K562 (cell line): ENCODE results near the gene IRF6. TPM values are rescaled to one million over a fixed set of nuclear protein-coding genes. Genes with fewer than 3 reads are reported as not detected.

ENCODE experiments used
- ATAC-seq: fragments of 200-7000 bp; cut with Tn5 transposase; 3 replicates; pipeline ENCODE4 v1.9.1; 2020; ENCODE audit warnings: moderate library complexity
- BruUV-seq: library from RNA; stranded (reverse); fragments of 400-500 nt; replicated peaks from 2 replicates; lab custom pipeline; 2021; lab: Mats Ljungman, UMichigan
- CTCF ChIA-PET: fragments of 300-600 bp; formaldehyde crosslinking; extraction: SDS; loops from one replicate; lab custom pipeline; 2021; ENCODE audit warnings: low intra/inter-chr PET ratio; lab: Yijun Ruan, JAX
- POLR2A ChIA-PET: fragments of 300-600, 350-650 bp; sonication (Branson Sonifier 250); formaldehyde crosslinking; extraction: SDS; loops from one replicate; lab custom pipeline; 2021; ENCODE audit warnings: antibody characterized with exemption, inconsistent platforms; lab: Yijun Ruan, JAX
- DNase-seq, 4 experiments: peaks; one replicate each; pipeline versions ENCODE4 v3.0.0 to v3.0.0-alpha.2; 2011 to 2018; ENCODE audit warnings: low spot score in 3 of 4, mixed read lengths in 3 of 4; ENCODE audit errors: extremely low read depth in 1 of 4
- FAIRE-seq: peaks from 2 replicates; lab custom pipeline; 2011; peaks lifted over from hg19 to GRCh38; lab: Jason Lieb, UNC
- H2AFZ ChIP-seq: 2 replicates; pipeline ENCODE4 v1.6.0; 2011; ENCODE audit warnings: low read depth, low read length, control low read depth, inconsistent platforms
- H3K27ac ChIP-seq: fragments of 200-600 bp; 3 replicates; pipeline ENCODE4 v1.8.0; 2011; ENCODE audit warnings: low read depth, mild to moderate bottlenecking, control low read depth, inconsistent platforms, low read length, moderate library complexity, mixed read lengths; ENCODE audit errors: extremely low read depth
- H3K27me3 ChIP-seq, 2 experiments: fragments of 300-600 bp in 1 of 2; 2 replicates in 1 of 2; 3 replicates in 1 of 2; pipeline versions ENCODE4 v1.6.0 to v1.8.0; 2011; ENCODE audit warnings: inconsistent platforms in 2 of 2, low read length in 2 of 2, mild to moderate bottlenecking in 1 of 2, mixed read lengths in 1 of 2, moderate library complexity in 1 of 2; ENCODE audit not compliant: control insufficient read depth in 2 of 2, insufficient read depth in 2 of 2
- H3K36me3 ChIP-seq: fragments of 300-600 bp; 3 replicates; pipeline ENCODE4 v1.8.0; 2011; ENCODE audit warnings: mild to moderate bottlenecking, low read length, inconsistent platforms; ENCODE audit not compliant: control insufficient read depth, insufficient read depth
- H3K4me1 ChIP-seq, 2 experiments: fragments of 200-600 bp in 1 of 2; replicated peaks in 1 of 2; 2 replicates in 1 of 2; 3 replicates in 1 of 2; pipeline versions ENCODE4 v1.5.1 to v1.8.0; 2011; ENCODE audit warnings: inconsistent platforms in 2 of 2, low read length in 2 of 2, mild to moderate bottlenecking in 1 of 2, mixed read lengths in 1 of 2, moderate library complexity in 1 of 2; ENCODE audit not compliant: control insufficient read depth in 2 of 2, insufficient read depth in 2 of 2
- H3K4me2 ChIP-seq: 2 replicates; pipeline ENCODE4 v1.6.1; 2011; ENCODE audit warnings: low read length, control low read depth, inconsistent platforms, mixed read lengths; ENCODE audit not compliant: insufficient read depth
- H3K4me3 ChIP-seq: fragments of 200-600 bp; sonication (generic), shearing (Covaris generic); 2 replicates; pipeline ENCODE4 v1.5.1; 2016; ENCODE audit warnings: control low read depth, inconsistent platforms
- H3K79me2 ChIP-seq: fragments of 200-600 bp; 3 replicates; pipeline ENCODE4 v1.8.0; 2011; ENCODE audit warnings: low read length, inconsistent platforms; ENCODE audit not compliant: control insufficient read depth, insufficient read depth
- H3K9ac ChIP-seq, 2 experiments: 2 replicates each; pipeline versions ENCODE4 v1.6.0 to v1.6.1; 2011; ENCODE audit warnings: low read depth in 2 of 2, low read length in 2 of 2, control low read depth in 1 of 2, inconsistent platforms in 1 of 2, mild to moderate bottlenecking in 1 of 2, mixed read lengths in 1 of 2; ENCODE audit not compliant: insufficient read depth in 1 of 2
- H3K9me1 ChIP-seq: one replicate; pipeline ENCODE4 v1.6.0; 2011; ENCODE audit warnings: inconsistent platforms, mild to moderate bottlenecking, low read length, moderate library complexity; ENCODE audit not compliant: control insufficient read depth, insufficient read depth
- H3K9me3 ChIP-seq: replicated peaks from 2 replicates; pipeline ENCODE4 v1.5.1; 2011; ENCODE audit warnings: low read depth, low read length, inconsistent platforms; ENCODE audit not compliant: control insufficient read depth, insufficient read depth
- H4K20me1 ChIP-seq: replicated peaks from 2 replicates; pipeline ENCODE4 v1.6.1; 2011; ENCODE audit warnings: low read length, inconsistent platforms, mixed read lengths; ENCODE audit not compliant: control insufficient read depth, insufficient read depth
- DPF2 ChIP-seq: fragments of 450-650 bp; IDR thresholded peaks from 2 replicates; pipeline ENCODE4 v1.6.1; 2016
- HEY1 ChIP-seq: fragments of 250-450 bp; sonication (Bioruptor Pico); IDR thresholded peaks from 2 replicates; pipeline ENCODE4 v1.5.0; 2020; ENCODE audit warnings: mild to moderate bottlenecking, moderate library complexity, borderline replicate concordance
- ILK ChIP-seq: fragments of 450-650 bp; IDR thresholded peaks from 2 replicates; pipeline ENCODE4 v1.6.1; 2016; ENCODE audit warnings: missing genetic modification characterization, low read depth, mild to moderate bottlenecking, missing compliant biosample characterization, moderate library complexity, borderline replicate concordance
- MAZ ChIP-seq, 2 experiments: fragments of 450-650 bp in 1 of 2; sonication (generic) in 1 of 2; formaldehyde crosslinking; IDR thresholded peaks in 1 of 2; conservative IDR thresholded peaks in 1 of 2; 2 replicates each; pipeline versions ENCODE4 v1.4.0 to v1.5.0; 2020; ENCODE audit warnings: mild to moderate bottlenecking in 1 of 2, missing genetic modification reagents in 1 of 2
- MEF2A ChIP-seq: IDR thresholded peaks from 2 replicates; pipeline ENCODE4 v1.6.1; 2011; ENCODE audit warnings: low read depth, mild to moderate bottlenecking, low read length, moderate library complexity; ENCODE audit not compliant: control insufficient read depth
- SP1 ChIP-seq: sonication (generic); formaldehyde crosslinking; IDR thresholded peaks from 2 replicates; pipeline ENCODE4 v1.8.1; 2022; ENCODE audit warnings: mild to moderate bottlenecking, missing genetic modification reagents
- TCF3 ChIP-seq: sonication (generic); formaldehyde crosslinking; IDR thresholded peaks from 2 replicates; pipeline ENCODE4 v1.4.0; 2020; ENCODE audit warnings: mild to moderate bottlenecking, missing genetic modification reagents
- ZC3H4 ChIP-seq: sonication (generic); formaldehyde crosslinking; IDR thresholded peaks from 2 replicates; pipeline ENCODE4 v1.9.0; 2021; ENCODE audit warnings: missing genetic modification reagents, borderline replicate concordance
- WGBS: fragments of 100-300 bp; shearing (Covaris generic); methylation state at CpG from one replicate; pipeline ENCODE4 v1.1.6; 2016; ENCODE audit warnings: low coverage, mixed read lengths; ENCODE audit not compliant: insufficient coverage; ENCODE audit errors: missing lambda C conversion rate; 5-methylcytosine and 5-hydroxymethylcytosine counted together
- in situ Hi-C: fragments of 300-500 bp; cut with MboI; formaldehyde crosslinking; loops from 4 replicates; pipeline ENCODE4 v1.15.0; 2018; ENCODE audit warnings: inconsistent platforms, mixed read lengths
- intact Hi-C: fragments of 100-400 bp; cut with micrococcal nuclease; formaldehyde crosslinking; loops from 2 replicates; pipeline ENCODE4 v1.14.2; 2022
- polyA plus RNA-seq, 8 experiments: library from polyadenylated mRNA; depleted of rRNA in 4 of 8; stranded (reverse) in 5 of 8; unstranded in 3 of 8; fragments of >200 nt; fragmentation: Nextera tagmentation in 2 of 8; fragmentation: Illumina TruSeq in 1 of 8; extraction: Ambion mirVana in 2 of 8; extraction: Trizol in 1 of 8; gene quantifications; 2 replicates each; pipeline versions ENCODE4 v1.2.1 to v1.2.3, GENCODE V29; 2011 to 2014; ENCODE audit warnings: inconsistent platforms in 1 of 8, missing spikeins in 1 of 8
- total RNA-seq, 7 experiments: library from RNA; depleted of rRNA in 6 of 7; stranded (reverse); fragments of >200 nt in 6 of 7; fragmentation: Illumina TruSeq in 2 of 7; extraction: Trizol in 2 of 7; gene quantifications; 2 replicates each; pipeline versions ENCODE4 v1.2.1 to v1.2.3, GENCODE V29; 2011 to 2021; ENCODE audit warnings: low replicate concordance in 1 of 7
- TF ChIP-seq, protein P1 (sequence below): sonication (generic); formaldehyde crosslinking; IDR thresholded peaks from 2 replicates; pipeline ENCODE4 v1.8.1; 2023; ENCODE audit warnings: missing genetic modification reagents, mild to moderate bottlenecking, borderline replicate concordance
- TF ChIP-seq, protein P2 (sequence below): fragments of 450-650 bp; IDR thresholded peaks from 2 replicates; pipeline ENCODE4 v1.7.1; 2018; ENCODE audit warnings: mild to moderate bottlenecking, low read depth; ENCODE audit not compliant: partially characterized antibody
- TF ChIP-seq, protein P3 (sequence below): fragments of 450-650 bp; formaldehyde crosslinking; IDR thresholded peaks from 2 replicates; pipeline ENCODE4 v1.4.0; 2022; ENCODE audit warnings: missing genetic modification characterization

The IRF6 gene
- total and polyA plus RNA-seq, 9 of the 15 experiments (the other 6 are each of a cell fraction or from before 2014, with no cell fraction given): 0.03 to 0.65 (median 0.17) TPM

DNA sequence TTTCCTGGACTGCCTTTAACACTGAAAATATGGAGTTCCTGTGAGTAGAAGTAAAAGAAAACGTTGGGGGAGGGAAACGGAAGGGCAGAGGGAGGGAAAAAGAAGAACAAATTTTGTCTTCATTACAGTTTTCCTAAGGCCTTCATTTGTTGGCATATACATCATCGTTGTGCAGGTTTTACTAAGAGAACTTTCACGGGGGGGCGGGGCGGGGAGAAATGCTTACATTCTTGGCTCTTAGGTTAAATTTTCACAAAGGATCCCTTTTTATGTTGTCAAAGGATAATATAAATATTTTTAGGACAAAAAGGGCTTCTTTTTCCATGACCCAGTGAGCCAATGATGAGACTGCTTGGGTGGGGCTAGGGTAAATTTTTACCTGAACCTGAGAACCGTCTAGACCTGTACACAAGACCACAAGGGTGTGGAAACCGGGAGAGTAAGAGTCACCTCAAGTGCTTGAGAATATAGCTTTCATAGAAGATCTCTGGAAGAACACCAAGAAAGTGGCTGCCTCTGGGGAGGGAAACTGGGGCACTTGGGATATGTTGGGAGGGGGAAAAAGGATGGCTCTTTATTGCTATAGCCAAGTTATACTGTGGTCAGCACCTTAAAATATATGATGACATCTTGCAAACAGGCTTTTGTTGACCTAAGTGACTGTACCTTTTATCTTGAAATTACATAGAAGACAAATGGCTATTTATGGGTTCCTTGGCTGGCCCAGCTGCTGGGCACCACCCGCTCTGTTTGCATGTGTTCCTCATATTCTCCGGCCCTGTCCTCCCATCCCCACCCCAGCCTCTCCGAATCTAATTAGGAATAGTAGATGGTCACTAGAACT, 19.9 kb upstream of the IRF6 start:
- ATAC-seq (no peak; the same call in 1 of the 3 replicates), FAIRE-seq (no peak), DNase-seq (peak in 2 of 4 experiments; percentile 33 to 34)
- POLR2A ChIA-PET: no interaction called here
- H3K27ac ChIP-seq: 0 out of 3 replicates have a peak overlapping the region, but pooled peaks have one; percentile 18
- intact Hi-C loops (no loop called here), in situ Hi-C loops (no loop called here)
- BruUV-seq: no TSS peak
- WGBS: 53% methylated on average over 11 of the region's 11 CpGs
- H3K4me3 ChIP-seq: no peak overlapping the region
- no peaks in the 10 kb centered on the region for H3K9me3 ChIP-seq
- H4K20me1 ChIP-seq: no peaks in the 10 kb centered on the region
- H3K4me1 ChIP-seq: peaks cover 3 to 20% of the 10 kb centered on the region in 2 experiments; a peak in 4 of 5 replicates
- no peak overlapping the region for H3K9ac ChIP-seq
- H2AFZ ChIP-seq: peak overlapping the region; percentile 93
- CTCF ChIA-PET: no interaction called here
- peaks cover 25% of the 10 kb centered on the region for H3K79me2 ChIP-seq
- no peaks in the 10 kb centered on the region for H3K9me1 ChIP-seq
- peaks cover 0 to 7% of the 10 kb centered on the region in 2 experiments; a peak in 2 of 5 replicates for H3K27me3 ChIP-seq
- peak overlapping the region; percentile 28; the same call in 1 of the 2 replicates for H3K4me2 ChIP-seq
- peaks cover 12% of the 10 kb centered on the region; the same call in 2 of the 3 replicates for H3K36me3 ChIP-seq
- TF ChIP-seq DPF2 (peak; percentile 43; the same call in 1 of the 2 replicates), TCF3 (CRISPR knock-in tag) (peak; percentile 45; the same call in 1 of the 2 replicates), HEY1 (no peak), ILK (tag) (no peak), MAZ (CRISPR knock-in tag; conservative IDR thresholded peaks at IDR 0.05 in 1 of 2, IDR thresholded peaks at IDR 0.05 in 1 of 2) (0 out of 4 replicates have a peak, but pooled peaks of 1 of the 2 experiments have one; percentile 23), ZC3H4 (no peak), SP1 (CRISPR knock-in tag) (peak; percentile 26; the same call in 1 of the 2 replicates), MEF2A (peak; percentile 79; the same call in 1 of the 2 replicates)
- TF ChIP-seq, protein P1, sequence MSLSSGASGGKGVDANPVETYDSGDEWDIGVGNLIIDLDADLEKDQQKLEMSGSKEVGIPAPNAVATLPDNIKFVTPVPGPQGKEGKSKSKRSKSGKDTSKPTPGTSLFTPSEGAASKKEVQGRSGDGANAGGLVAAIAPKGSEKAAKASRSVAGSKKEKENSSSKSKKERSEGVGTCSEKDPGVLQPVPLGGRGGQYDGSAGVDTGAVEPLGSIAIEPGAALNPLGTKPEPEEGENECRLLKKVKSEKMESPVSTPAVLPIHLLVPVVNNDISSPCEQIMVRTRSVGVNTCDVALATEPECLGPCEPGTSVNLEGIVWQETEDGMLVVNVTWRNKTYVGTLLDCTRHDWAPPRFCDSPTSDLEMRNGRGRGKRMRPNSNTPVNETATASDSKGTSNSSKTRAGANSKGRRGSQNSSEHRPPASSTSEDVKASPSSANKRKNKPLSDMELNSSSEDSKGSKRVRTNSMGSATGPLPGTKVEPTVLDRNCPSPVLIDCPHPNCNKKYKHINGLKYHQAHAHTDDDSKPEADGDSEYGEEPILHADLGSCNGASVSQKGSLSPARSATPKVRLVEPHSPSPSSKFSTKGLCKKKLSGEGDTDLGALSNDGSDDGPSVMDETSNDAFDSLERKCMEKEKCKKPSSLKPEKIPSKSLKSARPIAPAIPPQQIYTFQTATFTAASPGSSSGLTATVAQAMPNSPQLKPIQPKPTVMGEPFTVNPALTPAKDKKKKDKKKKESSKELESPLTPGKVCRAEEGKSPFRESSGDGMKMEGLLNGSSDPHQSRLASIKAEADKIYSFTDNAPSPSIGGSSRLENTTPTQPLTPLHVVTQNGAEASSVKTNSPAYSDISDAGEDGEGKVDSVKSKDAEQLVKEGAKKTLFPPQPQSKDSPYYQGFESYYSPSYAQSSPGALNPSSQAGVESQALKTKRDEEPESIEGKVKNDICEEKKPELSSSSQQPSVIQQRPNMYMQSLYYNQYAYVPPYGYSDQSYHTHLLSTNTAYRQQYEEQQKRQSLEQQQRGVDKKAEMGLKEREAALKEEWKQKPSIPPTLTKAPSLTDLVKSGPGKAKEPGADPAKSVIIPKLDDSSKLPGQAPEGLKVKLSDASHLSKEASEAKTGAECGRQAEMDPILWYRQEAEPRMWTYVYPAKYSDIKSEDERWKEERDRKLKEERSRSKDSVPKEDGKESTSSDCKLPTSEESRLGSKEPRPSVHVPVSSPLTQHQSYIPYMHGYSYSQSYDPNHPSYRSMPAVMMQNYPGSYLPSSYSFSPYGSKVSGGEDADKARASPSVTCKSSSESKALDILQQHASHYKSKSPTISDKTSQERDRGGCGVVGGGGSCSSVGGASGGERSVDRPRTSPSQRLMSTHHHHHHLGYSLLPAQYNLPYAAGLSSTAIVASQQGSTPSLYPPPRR (CRISPR knock-in tag): no peak
- TF ChIP-seq, protein P2, sequence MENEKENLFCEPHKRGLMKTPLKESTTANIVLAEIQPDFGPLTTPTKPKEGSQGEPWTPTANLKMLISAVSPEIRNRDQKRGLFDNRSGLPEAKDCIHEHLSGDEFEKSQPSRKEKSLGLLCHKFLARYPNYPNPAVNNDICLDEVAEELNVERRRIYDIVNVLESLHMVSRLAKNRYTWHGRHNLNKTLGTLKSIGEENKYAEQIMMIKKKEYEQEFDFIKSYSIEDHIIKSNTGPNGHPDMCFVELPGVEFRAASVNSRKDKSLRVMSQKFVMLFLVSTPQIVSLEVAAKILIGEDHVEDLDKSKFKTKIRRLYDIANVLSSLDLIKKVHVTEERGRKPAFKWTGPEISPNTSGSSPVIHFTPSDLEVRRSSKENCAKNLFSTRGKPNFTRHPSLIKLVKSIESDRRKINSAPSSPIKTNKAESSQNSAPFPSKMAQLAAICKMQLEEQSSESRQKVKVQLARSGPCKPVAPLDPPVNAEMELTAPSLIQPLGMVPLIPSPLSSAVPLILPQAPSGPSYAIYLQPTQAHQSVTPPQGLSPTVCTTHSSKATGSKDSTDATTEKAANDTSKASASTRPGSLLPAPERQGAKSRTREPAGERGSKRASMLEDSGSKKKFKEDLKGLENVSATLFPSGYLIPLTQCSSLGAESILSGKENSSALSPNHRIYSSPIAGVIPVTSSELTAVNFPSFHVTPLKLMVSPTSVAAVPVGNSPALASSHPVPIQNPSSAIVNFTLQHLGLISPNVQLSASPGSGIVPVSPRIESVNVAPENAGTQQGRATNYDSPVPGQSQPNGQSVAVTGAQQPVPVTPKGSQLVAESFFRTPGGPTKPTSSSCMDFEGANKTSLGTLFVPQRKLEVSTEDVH: no peak
- TF ChIP-seq, protein P3, sequence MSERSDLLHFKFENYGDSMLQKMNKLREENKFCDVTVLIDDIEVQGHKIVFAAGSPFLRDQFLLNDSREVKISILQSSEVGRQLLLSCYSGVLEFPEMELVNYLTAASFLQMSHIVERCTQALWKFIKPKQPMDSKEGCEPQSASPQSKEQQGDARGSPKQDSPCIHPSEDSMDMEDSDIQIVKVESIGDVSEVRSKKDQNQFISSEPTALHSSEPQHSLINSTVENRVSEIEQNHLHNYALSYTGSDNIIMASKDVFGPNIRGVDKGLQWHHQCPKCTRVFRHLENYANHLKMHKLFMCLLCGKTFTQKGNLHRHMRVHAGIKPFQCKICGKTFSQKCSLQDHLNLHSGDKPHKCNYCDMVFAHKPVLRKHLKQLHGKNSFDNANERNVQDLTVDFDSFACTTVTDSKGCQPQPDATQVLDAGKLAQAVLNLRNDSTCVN (CRISPR knock-in tag): no peak
